ENCODE results near the gene GRAMD2B.

GRCh38 chr5:126445502-126446174 is 22.4 kb downstream of the GRAMD2B start:
- TF ChIP-seq CTCF (IDR thresholded peaks at IDR 0.05) (no peak), POLR2A (IDR thresholded peaks at IDR 0.05) (no peak)
